K562 (cell line): ENCODE data around the gene CYTH1. TPM values are rescaled to one million over a fixed set of nuclear protein-coding genes. Genes with fewer than 3 reads are reported as not detected.
A peak's percentile ranks its signal among the peaks of the same experiment; 100 is the strongest.

Experiments used
- CREB5 ChIP-seq: fragments of 250-450 bp; sonication (Bioruptor Pico); IDR thresholded peaks from 2 replicates; pipeline ENCODE4 v1.5.0; 2020; ENCODE audit warnings: mild to moderate bottlenecking
- E4F1 ChIP-seq: fragments of 250-450 bp; sonication (Bioruptor Pico); IDR thresholded peaks from 2 replicates; pipeline ENCODE4 v1.5.0; 2021; ENCODE audit warnings: mild to moderate bottlenecking, borderline replicate concordance
- ETV6 ChIP-seq, 3 experiments: fragments of 150-350 bp in 1 of 3; sonication (generic) in 1 of 3; formaldehyde crosslinking in 1 of 3; IDR thresholded peaks; 2 replicates each; pipeline versions ENCODE4 v1.6.1 to v1.8.0; 2014 to 2022; ENCODE audit warnings: borderline replicate concordance in 2 of 3, low read depth in 2 of 3, antibody characterized with exemption in 1 of 3, low read length in 1 of 3, mild to moderate bottlenecking in 1 of 3, missing genetic modification reagents in 1 of 3
- MBD1 ChIP-seq: fragments of 250-450 bp; sonication (Bioruptor Pico); IDR thresholded peaks from 2 replicates; pipeline ENCODE4 v1.8.0; 2022; ENCODE audit warnings: inconsistent platforms
- MYNN ChIP-seq, 2 experiments: sonication (generic); formaldehyde crosslinking in 1 of 2; IDR thresholded peaks; 2 replicates each; pipeline versions ENCODE4 v1.5.0 to v1.6.1; 2016 to 2020; ENCODE audit warnings: antibody characterized with exemption in 1 of 2, missing genetic modification reagents in 1 of 2
- NUFIP1 ChIP-seq: fragments of 450-650 bp; IDR thresholded peaks from 2 replicates; pipeline ENCODE4 v1.6.1; 2018; ENCODE audit not compliant: partially characterized antibody
- PCBP1 ChIP-seq: fragments of 200-400 bp; formaldehyde crosslinking; IDR thresholded peaks from 2 replicates; pipeline ENCODE4 v1.6.1; 2018; ENCODE audit warnings: mild to moderate bottlenecking, low read depth, low read length; ENCODE audit not compliant: poor library complexity, severe bottlenecking
- POLR2G ChIP-seq: fragments of 200-400 bp; formaldehyde crosslinking; IDR thresholded peaks from 2 replicates; pipeline ENCODE4 v1.6.1; 2017; ENCODE audit warnings: low read depth, mild to moderate bottlenecking, antibody characterized with exemption, low read length, moderate library complexity
- RAD21 ChIP-seq, 2 experiments: fragments of 250-450 bp in 1 of 2; fragments of 450-650 bp in 1 of 2; sonication (Bioruptor Pico) in 1 of 2; formaldehyde crosslinking in 1 of 2; IDR thresholded peaks in 1 of 2; conservative IDR thresholded peaks in 1 of 2; 2 replicates each; pipeline versions ENCODE4 v1.4.0 to v1.8.0; 2020 to 2022; ENCODE audit warnings: mild to moderate bottlenecking in 2 of 2, moderate library complexity in 1 of 2
- RBBP5 ChIP-seq: fragments of 200-600 bp; sonication (generic); IDR thresholded peaks from 2 replicates; pipeline ENCODE4 v1.6.1; 2012; ENCODE audit warnings: borderline replicate concordance, mild to moderate bottlenecking, low read length, control low read depth, inconsistent platforms; ENCODE audit not compliant: insufficient read depth, poor library complexity, severe bottlenecking
- SETDB1 ChIP-seq: IDR thresholded peaks from one replicate; pipeline ENCODE4 v1.6.1; 2012; ENCODE audit warnings: low read length, control low read depth, inconsistent platforms
- SMARCE1 ChIP-seq: fragments of 450-650 bp; IDR thresholded peaks from 2 replicates; pipeline ENCODE4 v1.7.1; 2016; ENCODE audit warnings: mild to moderate bottlenecking
- TARDBP ChIP-seq: fragments of 450-650 bp; IDR thresholded peaks from 2 replicates; pipeline ENCODE4 v1.6.1; 2016
- TEAD1 ChIP-seq, 2 experiments: fragments of 450-650 bp in 1 of 2; sonication (generic) in 1 of 2; formaldehyde crosslinking; IDR thresholded peaks; 2 replicates each; pipeline versions ENCODE4 v1.4.0 to v1.8.0; 2020 to 2022; ENCODE audit warnings: mild to moderate bottlenecking in 2 of 2, missing genetic modification reagents in 1 of 2
- TRIM25 ChIP-seq: fragments of 450-650 bp; IDR thresholded peaks from 2 replicates; pipeline ENCODE4 v1.7.0; 2016; ENCODE audit warnings: borderline replicate concordance
- ZBTB9 ChIP-seq: fragments of 450-650 bp; formaldehyde crosslinking; IDR thresholded peaks from 2 replicates; pipeline ENCODE4 v1.4.0; 2020; ENCODE audit warnings: mild to moderate bottlenecking, moderate library complexity
- polyA plus RNA-seq, 8 experiments: library from polyadenylated mRNA; depleted of rRNA in 4 of 8; stranded (reverse) in 5 of 8; unstranded in 3 of 8; fragments of >200 nt; fragmentation: Nextera tagmentation in 2 of 8; fragmentation: Illumina TruSeq in 1 of 8; extraction: Ambion mirVana in 2 of 8; extraction: Trizol in 1 of 8; gene quantifications; 2 replicates each; pipeline versions ENCODE4 v1.2.1 to v1.2.3, GENCODE V29; 2011 to 2014; ENCODE audit warnings: inconsistent platforms in 1 of 8, missing spikeins in 1 of 8
- total RNA-seq, 7 experiments: library from RNA; depleted of rRNA in 6 of 7; stranded (reverse); fragments of >200 nt in 6 of 7; fragmentation: Illumina TruSeq in 2 of 7; extraction: Trizol in 2 of 7; gene quantifications; 2 replicates each; pipeline versions ENCODE4 v1.2.1 to v1.2.3, GENCODE V29; 2011 to 2021; ENCODE audit warnings: low replicate concordance in 1 of 7

CYTH1 gene
- total and polyA plus RNA-seq, 9 of the 15 experiments (the other 6 are each of a cell fraction or from before 2014, with no cell fraction given), result 0.52 to 27.7 (median 16.8) TPM

GRCh38 chr17:78781104-78781892, 775 bp downstream of the CYTH1 start (continued):
- TF ChIP-seq CREB5 (CRISPR knock-in tag) (no peak), E4F1 (CRISPR knock-in tag) (no peak), ZBTB9 (0 out of 2 replicates have a peak, but pooled peaks have one; percentile 25), TEAD1 (CRISPR knock-in tag; IDR thresholded peaks at IDR 0.05) (0 out of 4 replicates have a peak, but pooled peaks of 1 of the 2 experiments have one; percentile 25), PCBP1 (peak; percentile 78), ETV6 (IDR thresholded peaks at IDR 0.05; ENCODE audit: borderline replicate concordance in 1 of 2, low read depth in 2 of 2, low read length in 1 of 2) (no peak), ETV6 (CRISPR knock-in tag; IDR thresholded peaks at IDR 0.05; ENCODE audit: borderline replicate concordance) (no peak), SETDB1 (no peak), POLR2G (peak; percentile 63), MYNN (IDR thresholded peaks at IDR 0.05) (no peak), MYNN (CRISPR knock-in tag; IDR thresholded peaks at IDR 0.05) (no peak), TRIM25 (no peak), RBBP5 (peak; percentile 76), RAD21 (CRISPR knock-in tag; conservative IDR thresholded peaks at IDR 0.05 in 1 of 2, IDR thresholded peaks at IDR 0.05 in 1 of 2) (no peak), SMARCE1 (no peak), MBD1 (CRISPR knock-in tag) (no peak), TARDBP (0 out of 2 replicates have a peak, but pooled peaks have one; percentile 14), NUFIP1 (no peak)
